Stimulated activated CD8-positive, alpha-beta memory T cell treated with anti-CD3 and anti-CD28 coated beads, Interleukin-15, amount 100 ng/mL, for 48 hours (primary cell): Measurements from ENCODE around the gene CNOT2.

ENCODE experiments used
- DNase-seq, 2 donors: peaks; one replicate each; pipeline ENCODE4 v3.0.0-alpha.2; 2020; ENCODE audit warnings: low read depth in 2 of 2

Gene CNOT2

GRCh38 chr12:70251226-70251625, 8.0 kb downstream of the CNOT2 start:
- no peak for DNase-seq

- DNase-seq, result no peak
These were observed 8.4 kb downstream of the CNOT2 start for GRCh38 chr12:70251661-70252060.

GRCh38 chr12:70252832-70253231, 9.6 kb downstream of the CNOT2 start:
- DNase-seq, result no peak

- DNase-seq, result no peak
These were observed 11.0 kb downstream of the CNOT2 start for GRCh38 chr12:70254225-70254624.

GRCh38 chr12:70254846-70255245, 11.6 kb downstream of the CNOT2 start:
- no peak for DNase-seq

- no peak for DNase-seq
These were observed 12.1 kb downstream of the CNOT2 start for GRCh38 chr12:70255311-70255710.

GRCh38 chr12:70258605-70259403, 15.6 kb downstream of the CNOT2 start:
- no peak for DNase-seq

GRCh38 chr12:70260646-70261045, 17.4 kb downstream of the CNOT2 start:
- DNase-seq, result no peak

GRCh38 chr12:70264067-70264867, 21.0 kb downstream of the CNOT2 start:
- DNase-seq, result no peak

- DNase-seq, result no peak
These were observed 21.9 kb downstream of the CNOT2 start for GRCh38 chr12:70265132-70265531.

GRCh38 chr12:70267550-70267949, 24.3 kb downstream of the CNOT2 start:
- DNase-seq, result no peak

- DNase-seq, result no peak
These were observed 25.7 kb downstream of the CNOT2 start for GRCh38 chr12:70268972-70269371.

GRCh38 chr12:70270108-70270507, 26.9 kb downstream of the CNOT2 start:
- DNase-seq, result no peak

- no peak for DNase-seq
These were observed 27.8 kb downstream of the CNOT2 start for GRCh38 chr12:70271025-70271424.

- DNase-seq, result no peak
These were observed 29.3 kb downstream of the CNOT2 start for GRCh38 chr12:70272510-70272909.

GRCh38 chr12:70275045-70275444, 31.8 kb downstream of the CNOT2 start:
- DNase-seq, result no peak

GRCh38 chr12:70277973-70278372, 34.7 kb downstream of the CNOT2 start:
- no peak for DNase-seq

GRCh38 chr12:70278945-70279344, 35.7 kb downstream of the CNOT2 start:
- no peak for DNase-seq

- no peak for DNase-seq
These were observed 40.0 kb downstream of the CNOT2 start for GRCh38 chr12:70283232-70283631.

GRCh38 chr12:70288817-70289216, 45.6 kb downstream of the CNOT2 start:
- no peak for DNase-seq

- no peak for DNase-seq
These were observed 46.9 kb downstream of the CNOT2 start for GRCh38 chr12:70290116-70290515.

- no peak for DNase-seq
These were observed 49.0 kb downstream of the CNOT2 start for GRCh38 chr12:70292017-70292776.
